ENCODE results near the gene CNRIP1. TPM values are rescaled to one million over a fixed set of nuclear protein-coding genes. Genes with fewer than 3 reads are reported as not detected.

The CNRIP1 gene
- total RNA-seq, 1 donor from 2014 or later, result 4.4 TPM

GRCh38 chr2:68279691-68280090, 40.1 kb downstream of the CNRIP1 start:
- no peak for TF ChIP-seq EZH2 (IDR thresholded peaks at IDR 0.05; ENCODE audit: insufficient read depth, low read length)
- TF ChIP-seq CTCF (IDR thresholded peaks at IDR 0.05; ENCODE audit: insufficient read depth, low read depth, low read length), result no peak
- no peak overlapping the region for H3K4me3 Mint-ChIP-seq (ENCODE audit: unreplicated experiment)

GRCh38 chr2:68278169-68278568, 41.6 kb downstream of the CNRIP1 start:
- H3K9me3 Mint-ChIP-seq (ENCODE audit: unreplicated experiment), result no peaks in the 10 kb centered on the region
- Histone ChIP-seq H3K4me3 (ENCODE audit: insufficient read depth, low read depth, low read length) (no peak overlapping the region), H3K9ac (ENCODE audit: low read length) (no peak overlapping the region), H3K9me3 (ENCODE audit: insufficient read depth, low read depth, low read length) (no peaks in the 10 kb centered on the region), H3K79me2 (ENCODE audit: insufficient read depth, low read length) (no peaks in the 10 kb centered on the region), H3K27ac (ENCODE audit: low read depth, low read length) (no peak overlapping the region), H3K27me3 (ENCODE audit: insufficient read depth, low read length) (no peaks in the 10 kb centered on the region), H3K4me2 (ENCODE audit: low read length) (no peak overlapping the region), H4K20me1 (ENCODE audit: insufficient read depth, low read length) (no peaks in the 10 kb centered on the region), H3K4me1 (ENCODE audit: insufficient read depth, low read length) (no peaks in the 10 kb centered on the region), H3K36me3 (ENCODE audit: insufficient read depth, low read length) (no peaks in the 10 kb centered on the region), H2AFZ (ENCODE audit: low read depth, low read length) (no peak overlapping the region)
- H3K27ac Mint-ChIP-seq (ENCODE audit: unreplicated experiment), result no peak overlapping the region
- H3K4me3 Mint-ChIP-seq (ENCODE audit: unreplicated experiment), result no peak overlapping the region
- TF ChIP-seq EZH2 (IDR thresholded peaks at IDR 0.05; ENCODE audit: insufficient read depth, low read length) (no peak), CTCF (IDR thresholded peaks at IDR 0.05; ENCODE audit: insufficient read depth, low read depth, low read length) (no peak)
- H3K36me3 Mint-ChIP-seq (ENCODE audit: low read depth, unreplicated experiment), result no peaks in the 10 kb centered on the region
- DNase-seq (ENCODE audit: low read depth), result no peak
- no peak for FAIRE-seq
- no peaks in the 10 kb centered on the region for H3K27me3 Mint-ChIP-seq (ENCODE audit: low read depth, unreplicated experiment)
- H3K4me1 Mint-ChIP-seq (ENCODE audit: low read depth, unreplicated experiment), result no peaks in the 10 kb centered on the region

More at GRCh38 chr2:68279691-68280090, 40.1 kb downstream of the CNRIP1 start:
- Histone ChIP-seq H3K36me3 (ENCODE audit: insufficient read depth, low read length) (no peaks in the 10 kb centered on the region), H3K4me1 (ENCODE audit: insufficient read depth, low read length) (no peaks in the 10 kb centered on the region), H3K27me3 (ENCODE audit: insufficient read depth, low read length) (no peaks in the 10 kb centered on the region), H3K9ac (ENCODE audit: low read length) (no peak overlapping the region), H3K4me3 (ENCODE audit: insufficient read depth, low read depth, low read length) (no peak overlapping the region), H3K4me2 (ENCODE audit: low read length) (no peak overlapping the region), H3K79me2 (ENCODE audit: insufficient read depth, low read length) (no peaks in the 10 kb centered on the region), H3K27ac (ENCODE audit: low read depth, low read length) (no peak overlapping the region), H4K20me1 (ENCODE audit: insufficient read depth, low read length) (no peaks in the 10 kb centered on the region), H3K9me3 (ENCODE audit: insufficient read depth, low read depth, low read length) (no peaks in the 10 kb centered on the region), H2AFZ (ENCODE audit: low read depth, low read length) (no peak overlapping the region)
- FAIRE-seq (no peak), DNase-seq (ENCODE audit: low read depth) (no peak)
- no peaks in the 10 kb centered on the region for H3K9me3 Mint-ChIP-seq (ENCODE audit: unreplicated experiment)
- H3K27me3 Mint-ChIP-seq (ENCODE audit: low read depth, unreplicated experiment), result no peaks in the 10 kb centered on the region
- no peak overlapping the region for H3K27ac Mint-ChIP-seq (ENCODE audit: unreplicated experiment)
- H3K36me3 Mint-ChIP-seq (ENCODE audit: low read depth, unreplicated experiment), result no peaks in the 10 kb centered on the region
- no peaks in the 10 kb centered on the region for H3K4me1 Mint-ChIP-seq (ENCODE audit: low read depth, unreplicated experiment)

GRCh38 chr2:68274022-68274421, 45.7 kb downstream of the CNRIP1 start:
- Mint-ChIP-seq H3K4me3 (ENCODE audit: unreplicated experiment) (no peak overlapping the region), H3K27me3 (ENCODE audit: low read depth, unreplicated experiment) (peaks cover 2% of the 10 kb centered on the region), H3K4me1 (ENCODE audit: low read depth, unreplicated experiment) (no peaks in the 10 kb centered on the region), H3K27ac (ENCODE audit: unreplicated experiment) (no peak overlapping the region), H3K36me3 (ENCODE audit: low read depth, unreplicated experiment) (no peaks in the 10 kb centered on the region), H3K9me3 (ENCODE audit: unreplicated experiment) (no peaks in the 10 kb centered on the region)
- H3K9ac ChIP-seq (ENCODE audit: low read length), result no peak overlapping the region
- no peaks in the 10 kb centered on the region for H3K9me3 ChIP-seq (ENCODE audit: insufficient read depth, low read depth, low read length)
- TF ChIP-seq EZH2 (IDR thresholded peaks at IDR 0.05; ENCODE audit: insufficient read depth, low read length) (no peak), CTCF (IDR thresholded peaks at IDR 0.05; ENCODE audit: insufficient read depth, low read depth, low read length) (no peak)
- H3K4me3 ChIP-seq (ENCODE audit: insufficient read depth, low read depth, low read length), result no peak overlapping the region
- no peaks in the 10 kb centered on the region for H3K27me3 ChIP-seq (ENCODE audit: insufficient read depth, low read length)
- no peaks in the 10 kb centered on the region for H3K79me2 ChIP-seq (ENCODE audit: insufficient read depth, low read length)
- H4K20me1 ChIP-seq (ENCODE audit: insufficient read depth, low read length), result no peaks in the 10 kb centered on the region
- H3K36me3 ChIP-seq (ENCODE audit: insufficient read depth, low read length), result no peaks in the 10 kb centered on the region
- H2AFZ ChIP-seq (ENCODE audit: low read depth, low read length), result no peak overlapping the region
- DNase-seq (ENCODE audit: low read depth), result no peak
- FAIRE-seq, result no peak
- H3K4me1 ChIP-seq (ENCODE audit: insufficient read depth, low read length), result no peaks in the 10 kb centered on the region
- no peak overlapping the region for H3K4me2 ChIP-seq (ENCODE audit: low read length)
- no peak overlapping the region for H3K27ac ChIP-seq (ENCODE audit: low read depth, low read length)
